HCT116 (cell line): ENCODE results near the gene TMEM204.

ENCODE experiments used
- ATF3 ChIP-seq: IDR thresholded peaks from 2 replicates; pipeline ENCODE4 v1.6.1; 2012
- CTCF ChIP-seq, 3 experiments: fragments of 200-600 bp in 1 of 3; sonication (generic) in 1 of 3; IDR thresholded peaks in 2 of 3; conservative IDR thresholded peaks in 1 of 3; 2 replicates each; pipeline ENCODE4 v1.5.1; 2012 to 2017; ENCODE audit warnings: low read depth in 2 of 3, low read length in 2 of 3, antibody characterized with exemption in 1 of 3, borderline replicate concordance in 1 of 3, control low read depth in 1 of 3, mild to moderate bottlenecking in 1 of 3, mixed read lengths in 1 of 3, mixed run types in 1 of 3, moderate library complexity in 1 of 3; ENCODE audit not compliant: insufficient read depth in 1 of 3
- EZH2 ChIP-seq: fragments of 200-600 bp; sonication (generic); IDR thresholded peaks from 2 replicates; pipeline ENCODE4 v1.6.1; 2017; ENCODE audit warnings: antibody characterized with exemption, mixed run types
- EZH2phosphoT487 ChIP-seq: fragments of 200-600 bp; IDR thresholded peaks from 2 replicates; pipeline ENCODE4 v1.6.1; 2018; ENCODE audit warnings: antibody characterized with exemption, borderline replicate concordance
- MAX ChIP-seq: IDR thresholded peaks from 2 replicates; pipeline ENCODE4 v1.6.1; 2012
- POLR2AphosphoS5 ChIP-seq: IDR thresholded peaks from 2 replicates; pipeline ENCODE4 v1.6.1; 2011; ENCODE audit warnings: mild to moderate bottlenecking, low read depth, low read length, moderate library complexity
- SRF ChIP-seq: IDR thresholded peaks from 2 replicates; pipeline ENCODE4 v1.6.1; 2012; ENCODE audit warnings: low read depth
- ZBTB33 ChIP-seq: IDR thresholded peaks from 2 replicates; pipeline ENCODE4 v1.6.1; 2011; ENCODE audit warnings: mild to moderate bottlenecking, low read length, moderate library complexity; ENCODE audit not compliant: insufficient replicate concordance; ENCODE audit errors: extremely low read depth
- ZNF274 ChIP-seq: fragments of 200-500 bp; sonication (Bioruptor generic); IDR thresholded peaks from 2 replicates; pipeline ENCODE4 v1.6.1; 2014; ENCODE audit warnings: mild to moderate bottlenecking, low read depth, low read length, inconsistent platforms

- TF ChIP-seq ATF3 = no peak
- no peak for TF ChIP-seq ZBTB33
- no peak for TF ChIP-seq MAX
- no peak for TF ChIP-seq CTCF (IDR thresholded peaks at IDR 0.05 in 2 of 3, conservative IDR thresholded peaks at IDR 0.05 in 1 of 3; ENCODE audit: borderline replicate concordance in 1 of 3, insufficient read depth in 1 of 3, low read depth in 2 of 3, low read length in 2 of 3)
- no peak for TF ChIP-seq EZH2phosphoT487
- TF ChIP-seq EZH2 = no peak
- no peak for TF ChIP-seq SRF
- TF ChIP-seq ZNF274 = no peak
- no peak for TF ChIP-seq POLR2AphosphoS5
Observed at GRCh38 chr16:1556254-1556653, 22.8 kb downstream of the TMEM204 start.
